ENCODE results near the gene CNOT6L. TPM values are rescaled to one million over a fixed set of nuclear protein-coding genes. Genes with fewer than 3 reads are reported as not detected.

CNOT6L gene
- polyA plus RNA-seq, 1 donor from 2014 or later: 14.4 TPM

GRCh38 chr4:77701121-77701520 is 118.0 kb downstream of the CNOT6L start:
- no peaks in the 10 kb centered on the region for H3K36me3 ChIP-seq (ENCODE audit: insufficient read depth, low read length)
- no peaks in the 10 kb centered on the region for H3K9me3 ChIP-seq (ENCODE audit: low read length)
- H3K9ac ChIP-seq (ENCODE audit: low read length): no peak overlapping the region
- H3K9me2 ChIP-seq (ENCODE audit: insufficient read depth, low read length): no peaks in the 10 kb centered on the region
- H3F3A ChIP-seq (ENCODE audit: insufficient read depth, low read length, poor library complexity, severe bottlenecking): no peaks in the 10 kb centered on the region
- no peak overlapping the region for H3K4me3 ChIP-seq (ENCODE audit: low read length)
- no peak overlapping the region for H3K27ac ChIP-seq (ENCODE audit: low read length)
- H3K4me2 ChIP-seq (ENCODE audit: low read length): no peak overlapping the region
- no peak for TF ChIP-seq POLR2AphosphoS5 (IDR thresholded peaks at IDR 0.05)
- no peak for TF ChIP-seq REST (IDR thresholded peaks at IDR 0.05; ENCODE audit: borderline replicate concordance)
- TF ChIP-seq EZH2 (IDR thresholded peaks at IDR 0.05; ENCODE audit: borderline replicate concordance, insufficient read depth, low read length, poor library complexity, severe bottlenecking): no peak
- no peak for TF ChIP-seq MXI1 (conservative IDR thresholded peaks at IDR 0.05; ENCODE audit: poor library complexity, severe bottlenecking)
- TF ChIP-seq SMC3 (conservative IDR thresholded peaks at IDR 0.05; ENCODE audit: poor library complexity): no peak
- TF ChIP-seq CTCF (IDR thresholded peaks at IDR 0.05; ENCODE audit: poor library complexity, severe bottlenecking): no peak
- TF ChIP-seq TAF1 (IDR thresholded peaks at IDR 0.05; ENCODE audit: low read depth): no peak
- TF ChIP-seq RAD21 (conservative IDR thresholded peaks at IDR 0.05): no peak
- TF ChIP-seq EP300 (conservative IDR thresholded peaks at IDR 0.05; ENCODE audit: poor library complexity, severe bottlenecking): no peak
- H2AFZ ChIP-seq (ENCODE audit: low read depth, low read length): no peak overlapping the region
- H4K20me1 ChIP-seq (ENCODE audit: insufficient read depth): no peaks in the 10 kb centered on the region
- H3K27me3 ChIP-seq (ENCODE audit: insufficient read depth, low read depth, low read length): no peaks in the 10 kb centered on the region
- no peaks in the 10 kb centered on the region for H3K79me2 ChIP-seq (replicated peaks; ENCODE audit: insufficient read depth, low read length)

GRCh38 chr4:77699731-77700210 is 119.4 kb downstream of the CNOT6L start:
- peak overlapping the region; percentile 35 for H2AFZ ChIP-seq (ENCODE audit: low read depth, low read length)
- peak overlapping the region; percentile 4 for H3K27ac ChIP-seq (ENCODE audit: low read length)
- H3K9ac ChIP-seq (ENCODE audit: low read length): no peak overlapping the region
- no peaks in the 10 kb centered on the region for H3K9me3 ChIP-seq (ENCODE audit: low read length)
- no peaks in the 10 kb centered on the region for H4K20me1 ChIP-seq (ENCODE audit: insufficient read depth)
- no peaks in the 10 kb centered on the region for H3K79me2 ChIP-seq (replicated peaks; ENCODE audit: insufficient read depth, low read length)
- no peaks in the 10 kb centered on the region for H3K9me2 ChIP-seq (ENCODE audit: insufficient read depth, low read length)
- no peaks in the 10 kb centered on the region for H3K36me3 ChIP-seq (ENCODE audit: insufficient read depth, low read length)
- peak; percentile 42 for TF ChIP-seq CTCF (IDR thresholded peaks at IDR 0.05; ENCODE audit: poor library complexity, severe bottlenecking)
- TF ChIP-seq TAF1 (IDR thresholded peaks at IDR 0.05; ENCODE audit: low read depth): no peak
- H3K4me2 ChIP-seq (ENCODE audit: low read length): peak overlapping the region; percentile 3
- H3K27me3 ChIP-seq (ENCODE audit: insufficient read depth, low read depth, low read length): no peaks in the 10 kb centered on the region
- no peak overlapping the region for H3K4me3 ChIP-seq (ENCODE audit: low read length)
- no peaks in the 10 kb centered on the region for H3F3A ChIP-seq (ENCODE audit: insufficient read depth, low read length, poor library complexity, severe bottlenecking)

Measured in neural cell (in vitro differentiated cells).